HG03135 (cell line): Measurements from ENCODE around the gene TATDN2.

Experiments
- ATAC-seq: cut with Tn5 transposase; IDR thresholded peaks from one replicate; pipeline ENCODE4 v1.9.1; 2021; ENCODE audit warnings: mild to moderate bottlenecking, moderate library complexity; ENCODE audit not compliant: unreplicated experiment

The TATDN2 gene

DNA sequence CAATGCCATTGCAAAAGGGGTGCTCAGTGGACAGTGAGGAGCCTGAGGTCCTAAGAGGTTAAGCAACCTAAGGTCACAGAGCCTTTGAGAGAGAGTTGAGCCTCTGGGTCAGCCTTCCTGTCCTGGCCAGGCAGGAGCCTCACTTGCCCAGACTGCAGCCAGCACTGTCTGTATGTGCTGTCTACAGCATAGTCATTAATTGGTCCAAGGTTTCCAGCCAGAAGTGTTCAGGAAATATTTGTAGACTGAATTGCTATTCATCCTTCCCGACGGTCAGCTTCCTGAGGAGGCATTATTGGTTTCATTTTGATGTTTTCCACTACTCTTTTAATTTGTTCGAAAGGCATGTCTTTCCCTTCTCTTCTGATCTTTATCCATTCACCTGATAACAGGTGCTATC is 64.6 kb downstream of the TATDN2 start:
- no peak for ATAC-seq

DNA sequence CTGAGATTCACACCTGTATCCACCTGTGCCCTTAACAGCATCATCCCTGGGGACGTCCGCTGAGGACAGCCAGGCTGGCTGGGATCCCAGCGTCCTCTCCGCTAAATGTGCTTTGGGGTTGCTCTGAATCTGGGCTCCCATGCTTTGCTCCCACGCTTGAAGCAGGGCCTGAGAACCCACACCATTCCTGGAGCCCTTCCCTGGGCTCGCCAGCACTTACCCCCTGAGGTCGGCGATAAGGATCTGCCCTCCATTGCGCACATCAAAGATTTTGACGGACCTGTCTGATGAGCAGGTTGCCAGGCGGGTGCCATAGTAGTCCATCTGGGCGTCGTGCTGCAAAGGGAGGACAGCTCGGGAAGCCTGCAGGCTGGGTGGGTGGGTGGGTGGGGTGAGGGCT is 66.8 kb downstream of the TATDN2 start:
- no peak for ATAC-seq

DNA sequence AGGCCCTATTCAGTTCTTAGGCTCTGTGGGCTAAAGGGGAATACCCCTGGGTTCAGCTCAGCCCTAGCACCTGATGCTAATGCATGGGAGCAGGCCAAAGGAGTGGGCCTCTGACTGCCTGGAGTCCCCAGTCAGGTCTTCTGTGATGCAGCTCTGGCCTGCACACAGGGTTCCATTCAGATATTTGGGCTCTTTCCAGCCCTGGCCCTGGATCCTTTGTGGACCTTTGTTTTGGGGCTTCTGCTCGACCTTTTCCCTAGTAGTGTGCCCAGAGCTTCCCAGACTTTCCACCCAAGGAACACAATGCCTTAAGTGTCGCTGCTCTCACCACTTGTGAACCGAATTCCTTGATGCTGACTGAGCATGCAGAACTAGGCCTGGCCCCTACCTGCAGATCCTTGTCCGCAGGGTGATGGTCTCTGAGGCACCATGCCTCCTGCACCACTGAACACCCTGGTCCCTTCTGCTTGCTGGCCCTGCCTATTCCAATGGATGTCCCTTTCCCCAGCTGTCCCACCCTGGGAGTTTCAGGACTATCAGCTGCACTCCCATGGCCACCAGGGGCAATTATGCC is 67.6 kb downstream of the TATDN2 start:
- ATAC-seq: no peak

DNA sequence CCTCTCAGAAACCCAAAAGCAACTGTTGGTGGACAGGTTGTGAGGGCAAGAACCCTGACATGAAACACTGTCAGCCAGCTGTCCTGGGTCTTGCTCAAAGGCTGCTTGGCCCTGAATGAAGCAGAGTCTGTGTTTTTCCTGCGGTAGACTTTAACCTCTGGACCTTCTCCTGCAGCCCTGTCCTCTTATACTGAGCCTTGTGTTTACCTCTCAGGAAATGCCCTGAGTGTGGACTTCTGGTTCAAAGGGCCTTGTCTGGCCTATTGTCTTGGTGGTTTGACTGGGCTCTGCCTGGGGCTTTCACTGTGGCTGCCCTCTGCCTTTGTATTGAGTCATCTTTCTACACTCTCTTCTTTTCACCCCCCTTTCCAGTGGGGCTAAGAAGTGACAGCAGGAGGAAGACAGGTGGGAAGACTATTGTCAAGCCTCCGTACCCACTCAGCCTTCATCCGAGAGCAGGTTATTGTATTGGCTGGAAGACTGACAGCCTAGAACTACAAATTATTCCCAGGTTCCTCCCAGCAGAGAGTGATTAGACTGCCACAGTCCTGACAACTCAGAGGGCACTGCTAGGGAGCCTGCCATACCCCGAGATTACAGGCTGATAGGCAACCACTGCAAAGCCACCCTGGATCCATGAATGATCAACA is 69.2 kb downstream of the TATDN2 start:
- ATAC-seq: no peak

DNA sequence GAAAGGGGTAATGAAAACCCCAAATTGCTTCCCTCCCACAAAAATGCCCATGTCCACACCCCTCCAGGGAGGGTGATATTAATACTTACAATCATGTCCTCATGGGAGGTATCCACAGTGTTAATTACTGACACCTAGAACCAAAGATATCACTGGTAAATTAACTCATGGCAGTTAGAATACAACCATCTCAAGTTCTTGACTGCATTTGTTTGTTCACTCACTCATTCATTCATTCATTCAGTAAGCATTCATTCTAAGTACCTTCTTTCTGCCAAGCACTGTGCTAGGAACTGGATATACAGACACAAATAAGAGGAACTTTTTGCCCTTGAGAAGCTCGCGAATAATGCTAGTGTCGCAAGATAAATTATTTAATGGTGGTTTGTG is 69.7 kb downstream of the TATDN2 start:
- no peak for ATAC-seq

GRCh38 chr3:10319251-10319650 is 71.0 kb downstream of the TATDN2 start:
- ATAC-seq: no peak

DNA sequence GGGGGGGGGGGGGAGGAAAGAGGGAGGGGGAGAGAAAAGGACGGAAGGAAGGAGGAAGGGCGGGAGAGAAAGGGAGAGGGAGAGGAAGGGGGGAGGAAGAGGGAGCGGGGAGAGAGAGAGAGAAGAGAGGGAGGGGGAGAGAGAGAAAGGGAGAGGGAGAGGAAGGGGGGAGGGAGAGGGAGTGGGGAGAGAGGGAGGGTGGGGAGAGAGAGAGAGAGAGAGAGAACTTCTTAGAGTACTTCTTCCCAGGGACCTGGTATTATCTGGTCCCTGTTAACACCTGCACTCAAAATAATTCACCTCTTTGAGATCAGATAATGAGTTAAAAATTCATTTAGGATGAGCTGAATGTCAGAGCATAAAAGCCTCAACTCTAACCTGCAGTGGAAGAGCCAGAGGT is 71.5 kb downstream of the TATDN2 start:
- no peak for ATAC-seq

DNA sequence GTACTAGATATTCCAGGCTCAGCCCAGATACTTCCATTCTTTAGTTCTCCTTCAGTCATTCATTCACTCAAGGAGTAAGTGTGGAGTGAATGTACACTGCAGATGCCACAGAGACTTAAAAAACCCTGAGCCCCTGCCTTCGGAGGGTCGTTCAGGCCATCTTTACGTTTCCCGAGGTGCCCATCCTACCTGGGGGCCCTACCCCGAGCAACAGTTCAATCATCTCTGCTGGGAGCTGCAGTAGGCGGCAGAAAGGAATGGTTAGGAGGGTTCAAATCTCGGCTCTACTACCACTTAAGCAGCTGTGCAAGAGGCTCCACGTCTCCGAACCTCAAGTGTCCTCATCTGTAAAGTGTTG is 72.0 kb downstream of the TATDN2 start:
- no peak for ATAC-seq

- ATAC-seq: no peak
These were observed 73.5 kb downstream of the TATDN2 start for GRCh38 chr3:10321630-10322351.

- no peak for ATAC-seq
These were observed 74.1 kb downstream of the TATDN2 start for GRCh38 chr3:10322352-10322710.

DNA sequence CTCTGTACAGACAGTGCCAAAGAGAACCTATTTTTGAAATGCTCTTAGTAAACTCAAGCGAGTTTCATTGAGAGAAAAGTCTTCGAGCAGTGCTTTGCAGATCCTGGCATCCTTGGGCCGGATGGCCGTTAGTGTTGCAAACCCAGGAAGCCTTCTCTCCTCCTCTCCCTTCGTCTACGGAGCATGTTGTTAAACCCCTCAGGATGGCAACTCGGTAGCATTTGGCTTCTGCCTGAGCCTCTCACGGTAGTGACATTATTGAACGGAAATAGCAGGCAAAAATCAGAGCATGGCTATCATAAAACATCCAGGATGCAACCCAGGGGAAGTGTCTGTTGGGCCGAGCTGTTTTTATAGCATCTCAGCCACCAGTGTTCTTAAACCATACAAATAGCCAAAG is 79.3 kb downstream of the TATDN2 start:
- ATAC-seq: no peak

- ATAC-seq: no peak
These were observed 80.3 kb downstream of the TATDN2 start for GRCh38 chr3:10328460-10329071.

GRCh38 chr3:10329495-10330015 is 81.3 kb downstream of the TATDN2 start:
- ATAC-seq: no peak

- no peak for ATAC-seq
These were observed 82.1 kb downstream of the TATDN2 start for GRCh38 chr3:10330319-10330718.
